Activated CD8-positive, alpha-beta memory T cell treated with anti-CD3 and anti-CD28 coated beads, Interleukin-2, amount 50 U/mL, for 1 hour (primary cell): ENCODE measurements around the gene ATP6V0E1.

Experiments used
- DNase-seq: peaks from one replicate; pipeline ENCODE4 v3.0.0-alpha.2; 2020; ENCODE audit errors: extremely low read depth

The ATP6V0E1 gene

GRCh38 chr5:172983542-172984243 lies at the start of gene ATP6V0E1:
ATP6V0E1 (plus strand) TSS chr5:172983771; CDS start chr5:172983861, 90 bp downstream.
- DNase-seq = peak; percentile 76

GRCh38 chr5:172935096-172935495 lies 48.5 kb upstream of the ATP6V0E1 start:
- no peak for DNase-seq

DNA sequence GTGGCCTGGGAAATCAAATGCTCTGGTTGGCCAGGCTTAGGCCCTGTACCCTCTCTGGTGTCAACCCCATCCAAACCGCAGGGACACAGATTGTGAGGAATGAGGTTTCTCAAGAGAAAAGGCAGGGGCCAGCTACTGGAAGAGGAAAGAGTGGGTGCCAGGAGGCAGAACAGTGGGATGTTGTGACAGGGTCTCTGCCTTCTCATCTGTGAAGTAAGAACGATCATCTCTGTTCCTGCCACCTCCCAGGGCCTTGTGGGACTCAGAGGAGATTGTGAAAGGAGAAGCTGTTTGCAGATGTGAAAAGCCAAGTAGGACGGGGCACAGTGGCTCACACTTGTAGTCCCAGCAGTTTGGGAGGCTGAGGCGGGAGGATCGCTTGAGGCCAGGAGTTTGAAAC lies 47.2 kb upstream of the ATP6V0E1 start:
- DNase-seq = no peak

GRCh38 chr5:172939071-172939470 lies 44.5 kb upstream of the ATP6V0E1 start:
- no peak for DNase-seq

- no peak for DNase-seq
Observed at GRCh38 chr5:172939611-172940267, 43.8 kb upstream of the ATP6V0E1 start.

GRCh38 chr5:172940268-172941066 lies 43.1 kb upstream of the ATP6V0E1 start:
- DNase-seq = no peak

GRCh38 chr5:172941067-172941516 lies 42.5 kb upstream of the ATP6V0E1 start:
- DNase-seq = no peak

DNA sequence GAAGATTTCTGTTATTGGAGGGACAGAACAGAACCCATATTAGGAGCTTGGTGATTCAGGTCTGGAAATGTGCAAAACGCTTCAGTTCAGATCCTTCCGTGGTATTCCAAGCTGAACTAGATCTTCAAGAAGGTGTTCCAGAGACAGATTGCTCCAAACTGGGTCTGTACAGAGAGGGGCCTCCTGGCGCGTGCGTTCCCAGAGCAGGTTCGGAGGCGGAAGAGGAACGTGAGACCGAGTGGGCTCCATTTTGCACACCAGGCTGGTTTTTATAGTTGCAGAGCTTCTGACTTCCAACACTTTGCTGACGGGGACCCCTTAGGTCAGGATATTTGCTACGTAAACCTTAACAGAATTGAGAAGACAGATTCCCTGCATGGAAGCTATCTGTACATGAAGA lies 41.0 kb upstream of the ATP6V0E1 start:
- no peak for DNase-seq

GRCh38 chr5:172943283-172943841 lies 40.2 kb upstream of the ATP6V0E1 start:
- no peak for DNase-seq

- no peak for DNase-seq
Observed at GRCh38 chr5:172943906-172944305, 39.7 kb upstream of the ATP6V0E1 start.

DNA sequence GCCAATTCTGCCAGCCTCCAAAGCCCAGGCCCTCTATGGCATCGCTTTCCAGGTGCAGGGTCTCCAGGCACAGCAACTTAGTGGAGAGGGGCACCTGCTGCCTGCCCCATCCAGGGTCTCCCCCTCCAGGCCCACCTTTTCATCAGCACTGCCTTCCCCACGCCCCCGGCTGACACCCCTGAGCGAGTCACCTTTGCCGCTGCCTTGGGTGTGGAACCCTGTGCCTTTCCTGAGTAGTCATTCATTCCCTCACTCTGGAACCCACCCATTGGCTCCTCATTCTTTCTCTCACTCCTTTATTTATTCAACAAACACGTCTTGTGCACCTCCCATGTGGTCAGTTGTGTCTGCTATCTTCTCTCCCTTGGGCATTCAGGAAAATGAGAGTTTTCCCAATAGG lies 38.8 kb upstream of the ATP6V0E1 start:
- DNase-seq = no peak

DNA sequence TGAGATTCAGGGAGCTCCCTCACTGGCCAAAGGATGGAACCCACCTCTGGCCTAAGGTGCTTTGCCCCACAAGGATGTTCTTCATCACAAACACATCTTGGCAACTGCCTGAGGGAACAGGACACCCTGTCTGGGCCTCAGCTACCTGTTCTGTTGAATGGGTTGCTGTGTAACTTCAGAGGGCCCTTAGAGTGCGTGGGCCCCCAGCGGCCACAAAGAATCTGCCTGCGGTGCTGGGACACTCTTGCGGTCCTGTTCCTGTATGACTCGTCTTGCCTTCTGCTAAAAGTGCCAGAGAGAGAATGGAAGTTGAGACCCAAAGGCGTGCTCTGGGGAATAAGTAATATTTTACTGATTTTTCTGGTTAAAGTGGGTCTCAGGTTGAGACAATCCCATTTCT lies 38.4 kb upstream of the ATP6V0E1 start:
- DNase-seq = no peak

DNA sequence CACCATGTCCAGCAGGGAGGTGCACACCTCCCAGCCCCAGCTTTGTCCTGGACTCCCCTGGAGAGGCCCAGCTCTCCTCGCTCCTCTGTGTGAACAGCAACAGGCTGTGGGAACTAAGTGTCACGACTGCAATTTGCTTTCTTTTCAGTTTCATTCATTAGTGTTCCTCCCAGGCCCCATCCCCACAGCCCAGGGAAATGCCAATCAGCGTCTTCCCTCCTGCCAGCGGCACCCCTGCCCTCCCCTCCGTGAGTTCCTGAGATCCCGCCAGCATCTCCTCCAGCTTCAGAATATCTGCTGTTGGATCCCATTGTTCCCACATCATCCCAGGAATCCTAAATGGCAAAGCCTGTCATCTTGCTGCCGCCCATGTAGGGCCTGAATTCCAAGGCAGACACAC lies 37.4 kb upstream of the ATP6V0E1 start:
- no peak for DNase-seq

DNA sequence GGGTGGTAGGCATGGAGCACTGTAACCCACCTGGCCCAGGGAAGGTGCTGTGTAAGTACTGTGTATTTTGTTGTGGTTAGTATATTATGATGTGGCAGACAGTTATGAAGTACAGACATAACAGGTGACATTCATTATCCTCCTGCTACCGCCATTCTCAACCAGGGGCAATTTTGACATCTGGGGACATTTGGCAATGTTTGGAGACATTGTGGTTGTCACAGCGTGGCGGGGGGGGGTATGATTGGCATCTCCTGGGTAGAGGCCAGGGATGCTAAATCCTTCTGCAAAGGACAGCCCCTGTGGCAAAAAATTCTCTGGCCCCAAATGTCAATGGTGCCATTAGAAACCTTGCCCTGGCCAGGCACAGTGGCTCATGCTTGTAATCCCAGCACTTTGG lies 34.1 kb upstream of the ATP6V0E1 start:
- no peak for DNase-seq

DNA sequence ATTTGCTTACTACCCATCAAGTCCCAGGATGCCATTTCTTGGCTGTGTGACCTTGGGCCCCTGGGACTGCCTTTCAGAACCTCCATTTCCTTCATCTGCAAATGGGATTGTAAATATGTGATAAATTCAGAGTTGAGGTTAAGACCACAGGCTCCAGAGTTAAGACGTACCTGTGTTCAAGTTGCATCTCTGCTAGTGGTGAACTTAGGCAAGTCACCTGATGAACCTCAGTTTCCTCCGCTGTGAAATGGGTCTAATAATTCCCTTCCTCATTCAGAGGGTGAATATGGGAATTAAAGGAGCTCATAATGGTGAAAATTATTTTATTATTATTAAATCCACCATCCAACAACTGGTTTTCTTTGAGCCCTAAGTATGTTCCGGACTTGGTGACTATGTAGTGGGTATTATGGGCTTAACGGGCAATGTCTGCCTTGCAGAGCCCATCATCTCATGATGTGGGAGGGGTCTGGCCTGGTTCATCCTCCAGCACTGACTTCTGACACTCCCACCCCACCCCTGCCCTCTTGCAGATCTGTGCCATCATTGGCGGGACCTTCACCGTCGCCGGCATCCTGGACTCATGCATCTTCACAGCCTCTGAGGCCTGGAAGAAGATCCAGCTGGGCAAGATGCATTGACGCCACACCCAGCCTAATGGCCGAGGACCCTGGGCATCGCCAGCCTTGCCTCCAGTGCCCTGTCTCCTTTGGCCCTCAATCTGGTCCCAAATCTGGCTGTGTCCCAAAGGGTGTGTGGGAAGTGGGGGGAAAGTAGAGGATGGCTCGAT lies 33.2 kb upstream of the ATP6V0E1 start:
- DNase-seq = no peak

DNA sequence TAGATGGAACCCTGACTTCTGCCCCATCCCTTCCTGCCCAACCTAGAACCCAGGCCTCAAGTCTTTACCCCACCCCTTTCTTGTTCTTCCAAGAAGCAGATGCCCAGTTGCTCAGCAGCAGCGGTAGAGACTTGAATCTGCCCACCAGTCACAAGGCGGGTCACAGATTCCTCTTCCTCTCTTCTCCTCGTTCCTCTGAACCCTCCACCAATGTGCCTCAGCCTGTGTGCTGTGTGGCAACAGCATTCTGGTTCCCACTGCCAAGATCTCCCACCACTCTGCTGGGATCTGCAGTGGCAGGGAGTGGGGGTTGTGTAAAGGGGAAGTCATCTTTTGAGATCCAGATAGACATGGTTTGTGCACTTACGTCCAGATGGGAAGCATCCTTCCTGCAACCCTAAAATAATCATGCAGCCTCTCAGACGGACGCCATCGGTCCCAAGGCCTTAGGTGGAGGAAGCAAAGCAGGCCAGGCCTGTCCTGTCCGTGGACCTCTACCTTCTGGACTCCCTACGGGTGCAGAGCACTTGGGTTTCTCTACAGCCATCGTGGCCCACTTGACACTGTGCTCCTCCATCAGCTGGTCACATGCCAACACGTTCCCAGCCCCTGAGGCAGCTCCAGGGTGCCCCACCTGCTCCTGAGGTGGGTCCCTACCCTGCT lies 32.1 kb upstream of the ATP6V0E1 start:
- no peak for DNase-seq

DNA sequence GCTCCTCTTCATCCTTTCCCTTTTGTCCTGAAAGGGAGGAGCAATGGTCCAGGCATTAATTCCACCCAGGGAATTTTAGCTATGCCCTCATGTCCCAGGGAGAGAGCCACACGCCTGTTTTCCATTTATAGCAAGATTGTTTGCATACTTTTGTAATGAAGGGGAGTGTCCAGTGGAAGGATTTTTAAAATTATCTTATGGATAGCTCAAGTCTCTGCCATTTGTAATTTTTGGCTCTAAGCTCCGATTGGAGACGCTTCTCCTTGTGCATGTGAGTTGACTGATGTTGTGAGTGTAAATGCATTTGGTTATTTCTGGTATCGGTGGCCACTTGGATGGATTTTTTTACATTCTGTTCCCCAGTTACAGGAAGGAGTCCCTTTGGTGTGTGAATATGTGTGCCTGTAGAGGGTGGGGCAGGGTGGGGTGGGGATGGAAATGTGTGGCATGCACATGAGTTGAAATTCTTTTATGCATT lies 31.5 kb upstream of the ATP6V0E1 start:
- DNase-seq = no peak

GRCh38 chr5:172953776-172954675 lies 29.5 kb upstream of the ATP6V0E1 start:
- no peak for DNase-seq

- no peak for DNase-seq
Observed at GRCh38 chr5:172954751-172955159, 28.8 kb upstream of the ATP6V0E1 start.

GRCh38 chr5:172956228-172956627 lies 27.3 kb upstream of the ATP6V0E1 start:
- DNase-seq = no peak
